ENCODE measurements around the gene RAPGEF1. TPM values are rescaled to one million over a fixed set of nuclear protein-coding genes. Genes with fewer than 3 reads are reported as not detected.

The RAPGEF1 gene
- total RNA-seq, 1 donor from 2014 or later: 146 TPM

- Histone ChIP-seq H3K27ac (peak overlapping the region; percentile 46), H3K9me3 (no peaks in the 10 kb centered on the region), H3K4me1 (peaks cover 99% of the 10 kb centered on the region), H3K4me3 (no peak overlapping the region), H3K36me3 (no peaks in the 10 kb centered on the region), H3K27me3 (ENCODE audit: low read depth) (no peaks in the 10 kb centered on the region)
- TF ChIP-seq, protein P1, sequence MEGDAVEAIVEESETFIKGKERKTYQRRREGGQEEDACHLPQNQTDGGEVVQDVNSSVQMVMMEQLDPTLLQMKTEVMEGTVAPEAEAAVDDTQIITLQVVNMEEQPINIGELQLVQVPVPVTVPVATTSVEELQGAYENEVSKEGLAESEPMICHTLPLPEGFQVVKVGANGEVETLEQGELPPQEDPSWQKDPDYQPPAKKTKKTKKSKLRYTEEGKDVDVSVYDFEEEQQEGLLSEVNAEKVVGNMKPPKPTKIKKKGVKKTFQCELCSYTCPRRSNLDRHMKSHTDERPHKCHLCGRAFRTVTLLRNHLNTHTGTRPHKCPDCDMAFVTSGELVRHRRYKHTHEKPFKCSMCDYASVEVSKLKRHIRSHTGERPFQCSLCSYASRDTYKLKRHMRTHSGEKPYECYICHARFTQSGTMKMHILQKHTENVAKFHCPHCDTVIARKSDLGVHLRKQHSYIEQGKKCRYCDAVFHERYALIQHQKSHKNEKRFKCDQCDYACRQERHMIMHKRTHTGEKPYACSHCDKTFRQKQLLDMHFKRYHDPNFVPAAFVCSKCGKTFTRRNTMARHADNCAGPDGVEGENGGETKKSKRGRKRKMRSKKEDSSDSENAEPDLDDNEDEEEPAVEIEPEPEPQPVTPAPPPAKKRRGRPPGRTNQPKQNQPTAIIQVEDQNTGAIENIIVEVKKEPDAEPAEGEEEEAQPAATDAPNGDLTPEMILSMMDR (IDR thresholded peaks at IDR 0.05): no peak
- DNase-seq (no peak), ATAC-seq (no peak)
- intact Hi-C loops (cut with DNase I): no loop called here
Observed at GRCh38 chr9:131704141-131704983, 35.5 kb downstream of the RAPGEF1 start.

DNA sequence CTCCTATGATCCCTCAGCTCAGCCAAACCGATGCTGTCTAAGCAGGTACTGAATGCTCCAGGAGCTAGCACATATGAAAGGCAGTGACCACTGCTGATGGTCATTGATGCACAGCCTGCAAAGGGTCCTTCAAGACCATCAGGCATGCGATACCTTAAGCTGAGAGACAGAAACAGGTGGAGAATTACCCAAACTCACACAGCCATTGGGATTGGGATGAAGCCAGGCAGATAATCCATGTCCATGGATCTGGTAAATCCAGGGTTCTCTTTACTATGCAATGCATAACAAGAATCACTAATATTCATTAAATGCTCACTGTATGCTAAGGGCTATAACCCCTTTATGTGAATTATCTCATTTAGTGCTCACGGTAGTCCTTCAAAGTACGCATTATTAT is 36.2 kb downstream of the RAPGEF1 start:
- intact Hi-C loops (cut with DNase I): no loop called here
- Histone ChIP-seq H3K36me3 (no peaks in the 10 kb centered on the region), H3K27me3 (ENCODE audit: low read depth) (no peaks in the 10 kb centered on the region), H3K4me3 (no peak overlapping the region), H3K27ac (no peak overlapping the region), H3K9me3 (no peaks in the 10 kb centered on the region), H3K4me1 (peaks cover 99% of the 10 kb centered on the region)
- TF ChIP-seq, protein P1 (IDR thresholded peaks at IDR 0.05): no peak
- DNase-seq (no peak), ATAC-seq (no peak)

- intact Hi-C loops (cut with DNase I): no loop called here
- Histone ChIP-seq H3K4me1 (peaks cover 99% of the 10 kb centered on the region), H3K27ac (no peak overlapping the region), H3K9me3 (no peaks in the 10 kb centered on the region), H3K36me3 (no peaks in the 10 kb centered on the region), H3K27me3 (ENCODE audit: low read depth) (no peaks in the 10 kb centered on the region), H3K4me3 (no peak overlapping the region)
- no peak for DNase-seq
- TF ChIP-seq, protein P1 (IDR thresholded peaks at IDR 0.05): no peak
- no peak for ATAC-seq
Observed at GRCh38 chr9:131702911-131703310, 37.0 kb downstream of the RAPGEF1 start.

DNA sequence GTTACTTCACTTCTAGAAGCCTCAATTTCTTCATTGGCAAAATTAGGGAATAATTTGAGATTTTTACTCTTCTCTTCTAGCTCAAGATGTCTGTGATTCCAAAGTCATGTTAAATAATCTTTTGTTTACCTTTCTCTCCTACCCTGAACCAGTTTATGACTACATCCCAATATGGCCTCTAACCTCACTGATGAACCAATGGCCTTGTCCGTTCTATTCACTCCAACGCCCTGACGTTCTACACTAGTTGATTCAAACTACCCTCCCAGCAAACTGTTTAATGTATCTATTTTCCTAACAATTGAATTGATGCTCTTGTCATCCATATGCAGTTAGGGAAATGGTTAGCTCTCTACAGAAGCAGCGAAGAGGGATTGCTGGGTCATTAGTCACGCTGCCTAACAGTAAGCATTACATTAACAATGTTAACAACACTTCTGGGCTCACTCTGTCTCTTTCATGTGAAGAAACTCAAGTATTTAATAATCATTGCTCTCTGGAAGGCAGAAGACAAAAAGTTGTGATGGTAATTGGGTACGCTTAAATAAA is 38.0 kb downstream of the RAPGEF1 start:
- DNase-seq (no peak), ATAC-seq (no peak)
- no peaks in the 10 kb centered on the region for H3K9me3 ChIP-seq
- peaks cover 99% of the 10 kb centered on the region for H3K4me1 ChIP-seq
- TF ChIP-seq, protein P1 (IDR thresholded peaks at IDR 0.05): no peak
- H3K36me3 ChIP-seq: no peaks in the 10 kb centered on the region
- no peak overlapping the region for H3K4me3 ChIP-seq
- no peak overlapping the region for H3K27ac ChIP-seq
- intact Hi-C loops (cut with DNase I): no loop called here
- no peaks in the 10 kb centered on the region for H3K27me3 ChIP-seq (ENCODE audit: low read depth)

- ATAC-seq: no peak
- TF ChIP-seq, protein P1 (IDR thresholded peaks at IDR 0.05): no peak
- H3K36me3 ChIP-seq: no peaks in the 10 kb centered on the region
- H3K27ac ChIP-seq: no peak overlapping the region
- no peak overlapping the region for H3K4me3 ChIP-seq
- H3K4me1 ChIP-seq: peaks cover 99% of the 10 kb centered on the region
- no peaks in the 10 kb centered on the region for H3K27me3 ChIP-seq (ENCODE audit: low read depth)
- H3K9me3 ChIP-seq: no peaks in the 10 kb centered on the region
- intact Hi-C loops (cut with DNase I): no loop called here
- no peak for DNase-seq
Observed at GRCh38 chr9:131701436-131701781, 38.5 kb downstream of the RAPGEF1 start.
